SK-MEL-5 (cell line): ENCODE data around the gene CDC14B. TPM values are rescaled to one million over a fixed set of nuclear protein-coding genes. Genes with fewer than 3 reads are reported as not detected.

Experiments
- DNase-seq: peaks from one replicate; pipeline ENCODE4 v3.0.0-alpha.2; 2016; ENCODE audit warnings: low read depth, low spot score
- in situ Hi-C: cut with HindIII; loops from 2 replicates; pipeline ENCODE4 v1.10.0; 2016; ENCODE audit warnings: low sequenced_read_pairs, high pct_unique_total_duplicates, low pct_unique_long_range_greater_than_20kb
- total RNA-seq: library from RNA; depleted of rRNA; stranded (reverse); fragments of >200 nt; shearing (Covaris generic); gene quantifications from 2 replicates; pipeline ENCODE4 v1.2.3, GENCODE V29; 2014

CDC14B gene
- total RNA-seq, 1 experiment from 2014 or later, result 12.1 TPM

DNA sequence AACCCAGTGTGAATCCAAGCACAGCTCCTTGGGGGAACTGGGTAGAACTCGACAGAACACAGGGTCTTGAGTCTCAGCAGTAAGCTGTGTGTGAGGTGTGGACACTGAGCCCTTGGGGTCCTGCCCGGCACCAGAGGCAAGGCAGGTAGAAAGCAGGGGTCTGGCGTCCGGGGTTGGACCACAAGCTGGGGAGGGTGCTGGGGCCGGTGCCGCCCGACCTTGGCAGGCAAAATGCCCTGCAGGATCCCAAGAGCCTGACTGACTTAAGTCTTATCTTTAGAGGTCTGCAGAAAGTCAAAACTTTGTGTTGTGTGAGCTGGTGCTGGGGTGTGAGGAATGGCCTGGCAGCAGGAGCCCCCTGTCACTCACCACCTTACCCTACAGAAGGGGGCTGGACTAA, 120.4 kb downstream of the CDC14B start:
- no peak for DNase-seq
- in situ Hi-C loops, result no loop called here

DNA sequence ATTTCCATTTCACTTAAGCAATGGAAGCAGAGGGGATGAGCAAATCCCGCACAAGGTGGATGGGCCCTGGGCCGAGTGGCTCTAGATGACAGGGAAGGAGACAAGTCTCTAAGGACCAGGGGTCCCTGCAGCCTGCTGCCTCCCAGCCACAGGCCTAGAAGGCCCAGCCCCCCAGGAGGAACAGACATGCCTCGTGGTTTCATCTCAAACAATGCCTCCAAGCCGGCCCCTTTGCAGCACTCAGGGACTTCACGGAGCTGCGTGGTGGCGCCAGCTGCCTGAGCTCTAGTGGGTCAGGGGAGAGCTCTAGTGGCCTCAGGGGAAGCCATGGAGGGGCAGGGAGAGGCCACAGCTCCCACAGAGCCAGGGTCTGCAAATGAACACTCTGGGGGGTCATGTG, 120.8 kb downstream of the CDC14B start:
- no peak for DNase-seq
- in situ Hi-C loops, result no loop called here

DNA sequence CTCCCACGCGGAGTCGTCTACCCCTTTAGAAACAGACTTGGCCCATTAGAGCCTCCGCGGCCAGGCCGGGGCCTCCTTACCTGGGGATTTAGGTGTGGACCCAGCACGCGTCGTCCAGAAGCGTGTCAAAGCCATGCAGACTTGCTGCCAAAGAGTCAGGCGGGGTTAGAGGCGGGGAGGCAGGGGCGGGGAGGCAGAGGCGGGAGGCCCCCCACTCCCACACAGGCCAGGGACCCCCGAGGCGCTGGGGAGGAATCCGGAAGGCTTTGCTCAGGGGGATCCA, 122.6 kb downstream of the CDC14B start:
- in situ Hi-C loops, result no loop called here
- DNase-seq, result no peak

DNA sequence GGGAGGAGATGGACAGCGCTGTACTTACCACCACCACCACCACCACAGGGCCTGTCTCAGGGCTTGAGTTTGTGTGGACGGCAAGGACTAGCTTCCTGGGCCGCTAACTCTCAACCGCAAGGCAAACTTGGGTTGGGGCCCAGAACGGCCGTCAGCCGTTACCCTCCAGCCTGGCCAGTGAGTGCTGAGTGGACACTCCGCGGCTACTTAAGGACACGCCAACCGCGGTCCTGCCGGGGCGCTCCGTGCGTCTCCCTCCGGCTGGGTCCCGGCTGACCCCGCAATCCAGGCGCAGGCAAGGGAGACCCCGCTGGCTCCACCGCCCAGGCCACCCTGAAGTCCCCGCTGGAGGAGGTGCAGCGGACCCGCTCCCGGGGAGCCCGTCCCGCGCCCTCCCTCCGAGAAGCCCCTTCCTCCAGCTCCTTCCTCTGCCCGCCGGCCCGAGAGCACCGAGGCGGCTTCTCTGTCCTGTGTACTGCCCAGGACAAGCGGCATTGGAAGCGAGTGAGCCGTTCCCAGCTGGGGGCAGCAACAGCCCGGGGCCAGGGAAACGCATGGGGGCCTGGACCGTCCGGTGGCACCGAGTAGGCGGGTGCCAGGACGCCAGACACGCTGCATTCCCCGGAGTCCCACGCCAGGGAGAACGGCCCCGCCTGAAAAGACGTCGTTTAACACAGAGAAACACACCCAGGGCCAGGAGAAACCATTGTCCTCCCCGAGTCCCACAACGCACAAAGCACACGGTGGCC, 123.1 kb downstream of the CDC14B start:
- no peak for DNase-seq
- in situ Hi-C loops, result no loop called here

DNA sequence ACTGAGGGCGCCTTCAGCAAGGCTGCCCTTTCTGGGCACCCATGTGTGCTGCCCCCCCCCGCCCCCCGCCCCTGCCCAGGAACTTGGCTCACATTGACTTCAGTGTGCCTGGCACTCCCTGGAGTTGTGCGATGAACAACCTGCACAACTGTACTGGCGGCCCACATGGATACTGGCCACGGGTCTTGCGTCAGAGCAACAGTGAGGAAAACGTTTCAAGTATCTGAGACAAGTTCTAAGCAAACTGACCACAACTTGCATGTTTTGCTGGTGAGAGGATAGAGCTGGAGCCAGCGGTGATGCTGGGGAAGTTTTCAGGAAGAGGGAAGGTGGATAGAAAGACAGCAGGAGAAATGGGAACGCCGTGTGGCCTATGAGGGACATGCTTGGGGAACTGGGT, 124.3 kb downstream of the CDC14B start:
- no peak for DNase-seq

DNA sequence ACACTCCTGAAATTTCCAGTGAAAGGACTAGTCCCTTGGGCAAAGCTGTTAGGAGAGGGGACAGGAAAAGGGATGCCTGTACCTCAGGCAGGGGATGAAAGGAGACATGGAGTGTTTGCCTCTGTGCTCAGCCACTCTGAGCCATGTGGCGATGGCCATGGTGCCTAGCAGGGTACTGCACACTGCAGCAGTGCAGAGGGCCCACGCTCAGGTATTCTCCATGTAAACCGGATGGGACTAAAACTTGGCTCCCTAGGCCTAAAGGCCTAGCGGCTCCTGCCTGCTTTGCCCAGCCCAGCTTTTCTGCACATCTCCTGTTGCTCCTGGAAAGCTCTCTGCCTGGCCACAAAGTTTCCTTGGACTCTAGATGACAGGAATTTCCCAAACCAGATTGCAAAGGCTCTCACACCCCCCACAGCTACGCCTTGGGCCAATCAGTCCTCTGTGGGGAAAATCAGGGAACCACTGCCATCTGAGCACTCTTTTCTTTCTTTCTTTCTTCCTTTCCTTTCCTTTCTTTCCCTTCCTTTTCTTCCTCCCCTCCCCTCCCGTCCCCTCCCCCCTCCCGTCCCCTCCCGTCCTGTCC, 125.3 kb downstream of the CDC14B start:
- no peak for DNase-seq
- in situ Hi-C loops, result no loop called here

More for the DNA sequence above, 124.3 kb downstream of the CDC14B start:
- in situ Hi-C loops, result no loop called here

DNA sequence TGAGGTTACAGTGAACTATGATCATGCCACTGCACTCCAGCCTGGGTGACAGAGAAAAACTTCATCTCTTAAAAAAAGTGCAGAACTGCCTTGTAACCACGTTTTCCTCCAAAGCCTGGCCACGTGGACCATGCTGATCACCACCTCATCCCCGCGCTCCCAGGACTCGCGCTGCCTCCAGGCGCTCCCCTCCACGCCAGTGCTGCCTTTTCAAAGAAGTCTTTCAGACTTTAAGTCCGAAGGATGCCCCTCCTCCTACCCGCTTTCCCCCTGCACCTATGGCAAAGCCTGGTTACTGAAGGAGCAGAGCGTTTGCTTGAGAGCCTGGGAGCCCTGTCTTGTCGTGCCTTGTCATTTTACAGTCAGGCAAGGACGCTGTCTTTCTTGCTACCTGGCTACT, 125.9 kb downstream of the CDC14B start:
- in situ Hi-C loops, result no loop called here
- peak; percentile 85 for DNase-seq

DNA sequence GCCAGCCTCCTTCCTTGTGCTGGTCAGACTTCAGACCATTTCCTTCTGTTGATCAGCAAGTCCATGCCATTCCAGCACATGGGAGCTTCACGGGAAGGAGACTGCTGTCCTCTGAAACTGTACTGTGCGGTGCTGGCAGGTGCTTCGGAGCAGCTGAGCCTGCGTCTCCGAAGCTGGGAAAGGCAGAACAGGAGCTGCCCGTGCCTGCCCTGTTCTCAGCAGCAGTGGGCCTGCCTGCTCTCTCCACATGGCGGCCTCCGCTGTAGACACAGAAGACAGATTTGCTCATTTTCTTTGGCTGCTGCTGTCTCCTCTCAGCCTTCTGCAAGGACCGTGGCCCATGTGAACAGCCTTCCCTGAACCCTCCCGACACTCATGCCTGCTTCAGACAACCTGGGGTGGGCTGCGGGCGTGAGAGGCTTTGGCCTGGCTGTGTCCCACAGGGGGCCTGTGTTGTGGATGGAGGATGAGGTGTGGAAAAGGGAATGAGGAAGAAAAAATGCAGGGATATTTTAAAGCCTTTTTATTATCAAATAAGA, 126.6 kb downstream of the CDC14B start:
- no peak for DNase-seq
- in situ Hi-C loops, result no loop called here

DNA sequence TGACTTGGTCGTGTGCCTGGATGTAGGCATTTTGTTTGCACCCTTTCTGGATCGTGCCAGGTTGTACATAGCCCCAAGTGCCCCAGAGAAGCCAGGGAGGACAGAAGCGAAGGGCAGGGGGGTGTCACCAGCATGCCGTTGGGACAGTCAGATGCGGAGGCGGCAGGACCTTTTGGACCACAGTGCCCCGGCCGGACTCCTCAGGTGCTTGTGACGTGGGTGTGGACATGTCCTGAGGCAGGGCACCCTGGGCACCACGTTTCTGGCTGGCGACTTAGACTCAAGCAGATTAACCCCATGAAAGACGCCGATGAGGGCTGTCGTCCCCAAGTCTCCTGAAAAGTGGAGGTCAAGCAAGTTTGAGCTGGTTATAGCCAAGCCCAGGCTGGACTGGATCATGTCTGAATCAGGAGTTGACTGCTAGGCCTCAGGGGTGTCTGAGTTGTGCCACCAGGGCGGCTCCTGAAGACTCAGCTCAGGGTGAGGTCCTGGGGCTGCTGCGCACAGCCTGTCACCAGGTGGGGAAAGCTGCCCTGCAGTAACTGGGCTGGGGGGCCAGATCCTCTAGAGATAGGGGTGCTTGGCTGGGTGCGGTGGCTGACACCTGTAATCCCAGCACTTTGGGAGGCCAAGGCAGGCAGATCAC, 127.6 kb downstream of the CDC14B start:
- DNase-seq, result no peak
- in situ Hi-C loops, result no loop called here

DNA sequence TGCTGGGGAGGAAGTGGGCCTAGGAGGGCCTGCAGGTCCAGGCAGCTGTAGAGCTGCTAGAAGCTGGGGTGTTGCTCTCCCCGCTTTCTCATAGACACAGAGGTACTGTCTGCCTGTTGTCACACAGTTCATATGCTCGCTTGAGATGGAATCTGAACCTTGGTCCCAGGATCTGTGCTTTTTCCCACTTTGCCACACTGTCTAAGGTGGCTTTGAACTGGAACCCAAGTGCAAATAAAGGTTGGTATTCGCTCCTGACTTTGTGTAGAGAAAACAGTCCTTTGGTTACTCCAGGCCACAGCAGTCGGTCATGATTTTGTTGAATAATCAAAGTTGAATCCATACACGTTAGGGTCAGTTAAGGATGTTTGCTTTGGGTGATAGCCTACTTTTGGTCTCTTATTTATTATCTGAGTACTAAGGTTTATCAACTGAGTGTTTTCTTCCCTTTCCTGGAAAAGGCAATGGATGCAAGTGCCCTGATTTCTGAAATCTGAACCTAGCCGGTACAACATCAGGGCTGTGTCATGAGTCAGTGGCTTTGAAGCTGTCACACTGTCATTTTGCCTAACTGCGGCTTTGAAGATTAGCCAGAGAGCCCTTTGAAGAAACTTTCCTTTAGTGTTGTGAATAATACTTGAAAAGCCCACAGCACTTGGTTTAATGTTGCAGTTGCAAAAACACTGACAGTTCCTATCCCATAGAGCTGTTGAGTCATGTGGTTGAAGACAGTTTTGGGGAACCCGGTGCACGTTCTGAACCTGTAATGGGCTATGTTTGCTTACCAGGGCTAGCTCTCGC, 128.4 kb downstream of the CDC14B start:
- in situ Hi-C loops, result no loop called here
- no peak for DNase-seq

DNA sequence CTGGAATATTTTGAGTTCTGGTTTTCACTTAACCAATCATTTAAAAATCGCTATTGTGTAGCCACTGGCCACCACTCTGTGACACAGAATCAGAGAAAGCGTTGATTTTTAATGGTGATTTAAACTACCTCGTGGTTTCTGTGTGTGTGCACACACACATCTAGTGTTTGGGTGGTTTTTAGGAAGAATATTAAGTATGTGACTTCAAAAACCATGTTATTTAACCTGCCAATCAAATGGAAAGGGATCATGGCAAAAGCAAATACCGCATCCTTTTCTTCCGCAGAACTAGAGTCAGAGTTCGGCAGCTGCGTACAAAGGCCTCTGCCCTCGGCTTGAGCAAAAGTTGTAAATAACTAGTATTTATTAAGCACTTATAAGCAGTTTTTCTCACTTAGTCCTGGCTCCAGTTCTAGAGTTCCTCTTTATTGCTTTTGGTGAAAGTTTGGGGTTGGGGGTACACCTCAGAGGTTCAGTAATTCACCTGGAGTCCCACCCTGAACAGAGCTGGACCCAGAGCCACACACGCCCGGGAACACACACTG, 129.0 kb downstream of the CDC14B start:
- no peak for DNase-seq
- in situ Hi-C loops, result no loop called here

DNA sequence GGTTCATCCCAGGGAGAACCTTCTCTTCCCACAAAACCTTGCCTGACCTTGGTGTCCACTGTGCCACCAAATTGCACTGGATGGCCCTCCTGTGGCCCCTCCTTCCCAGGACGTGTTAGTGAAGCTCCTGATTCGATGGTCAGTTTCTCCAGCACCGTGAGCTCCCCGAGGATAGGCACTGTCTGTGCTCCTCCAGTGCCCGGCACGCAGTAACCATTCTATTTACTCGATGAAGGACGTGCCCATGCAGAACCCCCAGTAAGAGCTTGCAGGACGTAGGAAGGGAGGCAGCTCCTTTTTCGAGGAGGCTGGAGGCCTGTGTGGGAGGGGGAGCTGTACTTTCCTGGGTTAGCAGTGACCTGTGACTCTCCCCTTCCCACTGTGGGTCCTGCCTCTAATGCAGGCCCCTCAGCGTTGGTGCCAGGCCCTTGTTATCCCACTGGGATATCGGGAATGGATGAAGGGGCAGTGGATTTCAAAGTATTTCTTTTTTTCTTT, 130.1 kb downstream of the CDC14B start:
- DNase-seq, result no peak
- in situ Hi-C loops, result no loop called here

DNA sequence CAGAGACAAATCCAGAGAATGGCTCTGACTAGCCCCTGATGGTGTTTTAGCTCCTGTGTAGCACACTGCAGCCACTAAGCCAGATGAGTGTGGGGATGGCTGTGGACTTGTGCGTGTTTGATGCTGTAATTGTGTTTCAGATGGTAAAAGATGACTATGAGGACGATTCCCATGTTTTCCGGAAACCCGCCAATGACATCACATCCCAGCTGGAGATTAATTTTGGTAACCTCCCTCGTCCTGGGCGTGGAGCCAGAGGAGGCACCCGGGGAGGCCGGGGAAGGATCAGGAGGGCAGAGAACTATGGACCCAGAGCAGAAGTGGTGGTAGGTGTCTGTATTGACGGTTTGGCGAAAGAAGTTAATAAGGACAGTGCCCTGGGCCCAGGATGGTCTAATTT, 131.7 kb downstream of the CDC14B start:
- DNase-seq, result no peak
- in situ Hi-C loops, result no loop called here

DNA sequence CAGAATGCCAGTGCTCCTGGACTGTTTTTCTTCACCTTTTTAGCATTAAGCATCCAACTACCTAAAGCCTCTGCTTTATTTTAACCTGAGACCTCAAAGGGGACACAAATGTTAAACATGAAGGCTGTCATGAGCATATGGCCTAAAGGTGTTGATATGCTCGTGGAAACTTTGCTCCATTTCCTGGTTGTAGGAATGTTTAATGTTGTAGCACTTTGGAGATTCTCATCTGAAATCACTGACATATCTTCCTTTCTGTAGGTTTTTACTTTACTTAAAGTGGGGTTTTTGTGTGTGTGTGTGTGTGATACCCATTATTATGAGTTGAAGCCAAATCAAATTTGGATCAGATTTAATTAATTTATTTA, 132.6 kb downstream of the CDC14B start:
- in situ Hi-C loops, result no loop called here
- DNase-seq, result no peak

DNA sequence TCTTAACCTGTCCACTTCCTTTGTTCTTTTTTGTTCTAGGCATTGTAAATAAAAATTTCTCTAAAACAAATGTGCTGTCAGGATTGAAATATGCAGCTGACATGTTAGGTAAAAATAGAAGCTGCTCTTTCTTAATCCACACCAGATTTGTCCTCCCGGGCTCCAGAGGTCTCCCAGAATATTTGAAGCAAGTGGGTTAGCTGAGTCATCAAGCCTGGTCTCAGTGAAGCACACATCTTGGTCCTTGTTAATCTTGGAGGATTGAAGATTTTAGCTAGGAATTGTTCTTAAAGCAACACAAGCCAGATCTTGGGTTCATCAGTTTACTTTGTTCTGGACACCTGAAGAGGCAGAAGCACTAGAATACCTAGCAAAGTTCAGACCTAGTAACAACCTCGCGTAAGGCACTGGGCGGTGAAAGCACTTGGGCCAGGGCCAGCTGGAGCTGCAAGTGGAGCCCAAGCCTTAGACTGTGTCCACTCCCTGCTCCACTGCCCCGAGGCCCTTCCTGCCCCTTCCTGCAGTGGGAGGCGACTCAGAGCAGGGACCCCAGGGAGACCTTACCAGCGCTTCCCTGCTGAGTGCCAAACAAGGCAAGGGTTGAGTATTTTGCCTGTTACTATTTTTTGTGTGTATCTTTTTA, 133.1 kb downstream of the CDC14B start:
- peak; percentile 34 for DNase-seq
- in situ Hi-C loops, result no loop called here

DNA sequence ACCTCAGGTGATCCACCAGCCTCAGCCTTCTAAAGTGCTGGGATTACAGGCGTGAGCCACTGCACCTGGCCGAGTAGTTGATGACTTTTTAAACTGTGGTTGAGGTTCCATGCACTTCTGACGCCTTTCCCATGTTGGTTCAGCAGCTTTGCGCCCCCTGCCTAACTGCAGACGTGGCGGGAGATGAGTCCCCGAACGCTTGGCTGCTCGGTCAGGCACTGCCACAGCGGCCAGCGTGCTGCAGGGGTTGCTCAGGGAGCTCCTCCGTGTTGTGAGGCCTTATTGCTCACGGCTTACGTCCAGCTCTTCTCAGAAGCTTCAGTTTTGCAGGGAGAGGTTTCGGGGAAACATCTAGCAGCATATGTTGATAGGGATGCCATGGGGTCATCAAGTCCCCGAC, 134.4 kb downstream of the CDC14B start:
- no peak for DNase-seq
- in situ Hi-C loops, result no loop called here

DNA sequence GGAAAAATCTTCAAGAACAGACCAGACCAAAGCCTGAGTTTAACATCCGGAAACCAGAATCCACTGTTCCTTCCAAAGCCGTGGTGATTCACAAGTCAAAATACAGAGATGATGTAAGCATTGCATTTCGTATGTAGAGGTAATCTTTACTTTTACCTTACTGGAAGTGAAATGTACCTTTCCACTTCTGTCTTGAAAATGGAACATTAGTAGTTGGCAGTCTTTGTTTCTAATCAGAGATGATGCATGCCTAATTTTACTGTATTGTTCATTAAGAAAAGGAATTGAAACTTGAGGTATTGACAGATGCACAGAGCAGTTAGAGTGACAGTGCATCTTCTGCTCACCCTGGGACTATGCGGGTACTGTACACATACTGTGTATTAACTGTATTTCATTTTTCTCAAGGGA, 135.1 kb downstream of the CDC14B start:
- in situ Hi-C loops, result no loop called here

More for the DNA sequence above, 135.1 kb downstream of the CDC14B start:
- no peak for DNase-seq
